GM12874 (cell line): Measurements from ENCODE around the gene DAPK1.

Source experiments
- TF ChIP-seq, protein P1 (sequence below): IDR thresholded peaks from 2 replicates; pipeline ENCODE4 v1.5.1; 2011; ENCODE audit warnings: low read depth, mild to moderate bottlenecking, control low read depth, low read length, moderate library complexity; ENCODE audit not compliant: insufficient read depth

The DAPK1 gene

DNA sequence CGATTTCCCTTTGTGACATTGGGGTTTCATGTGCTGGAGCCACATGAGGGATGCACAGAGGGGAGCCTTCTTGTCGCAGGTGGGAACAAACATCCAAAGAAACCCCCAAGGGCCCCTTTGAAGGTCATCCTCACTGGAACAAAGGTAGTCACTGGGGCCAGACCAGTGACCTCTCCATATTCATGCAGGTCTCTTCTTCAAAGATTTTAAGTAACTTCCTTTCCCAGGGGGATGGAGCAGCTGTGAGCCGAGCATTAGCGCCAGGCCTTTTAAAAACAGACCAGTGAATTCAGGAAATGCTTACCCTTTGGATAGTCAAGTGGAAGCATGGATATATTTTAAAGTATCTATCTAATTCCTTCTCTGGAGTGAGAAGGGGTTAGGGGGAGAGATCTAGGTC lies 33.0 kb downstream of the DAPK1 start:
- TF ChIP-seq, protein P1, sequence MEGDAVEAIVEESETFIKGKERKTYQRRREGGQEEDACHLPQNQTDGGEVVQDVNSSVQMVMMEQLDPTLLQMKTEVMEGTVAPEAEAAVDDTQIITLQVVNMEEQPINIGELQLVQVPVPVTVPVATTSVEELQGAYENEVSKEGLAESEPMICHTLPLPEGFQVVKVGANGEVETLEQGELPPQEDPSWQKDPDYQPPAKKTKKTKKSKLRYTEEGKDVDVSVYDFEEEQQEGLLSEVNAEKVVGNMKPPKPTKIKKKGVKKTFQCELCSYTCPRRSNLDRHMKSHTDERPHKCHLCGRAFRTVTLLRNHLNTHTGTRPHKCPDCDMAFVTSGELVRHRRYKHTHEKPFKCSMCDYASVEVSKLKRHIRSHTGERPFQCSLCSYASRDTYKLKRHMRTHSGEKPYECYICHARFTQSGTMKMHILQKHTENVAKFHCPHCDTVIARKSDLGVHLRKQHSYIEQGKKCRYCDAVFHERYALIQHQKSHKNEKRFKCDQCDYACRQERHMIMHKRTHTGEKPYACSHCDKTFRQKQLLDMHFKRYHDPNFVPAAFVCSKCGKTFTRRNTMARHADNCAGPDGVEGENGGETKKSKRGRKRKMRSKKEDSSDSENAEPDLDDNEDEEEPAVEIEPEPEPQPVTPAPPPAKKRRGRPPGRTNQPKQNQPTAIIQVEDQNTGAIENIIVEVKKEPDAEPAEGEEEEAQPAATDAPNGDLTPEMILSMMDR, result no peak

DNA sequence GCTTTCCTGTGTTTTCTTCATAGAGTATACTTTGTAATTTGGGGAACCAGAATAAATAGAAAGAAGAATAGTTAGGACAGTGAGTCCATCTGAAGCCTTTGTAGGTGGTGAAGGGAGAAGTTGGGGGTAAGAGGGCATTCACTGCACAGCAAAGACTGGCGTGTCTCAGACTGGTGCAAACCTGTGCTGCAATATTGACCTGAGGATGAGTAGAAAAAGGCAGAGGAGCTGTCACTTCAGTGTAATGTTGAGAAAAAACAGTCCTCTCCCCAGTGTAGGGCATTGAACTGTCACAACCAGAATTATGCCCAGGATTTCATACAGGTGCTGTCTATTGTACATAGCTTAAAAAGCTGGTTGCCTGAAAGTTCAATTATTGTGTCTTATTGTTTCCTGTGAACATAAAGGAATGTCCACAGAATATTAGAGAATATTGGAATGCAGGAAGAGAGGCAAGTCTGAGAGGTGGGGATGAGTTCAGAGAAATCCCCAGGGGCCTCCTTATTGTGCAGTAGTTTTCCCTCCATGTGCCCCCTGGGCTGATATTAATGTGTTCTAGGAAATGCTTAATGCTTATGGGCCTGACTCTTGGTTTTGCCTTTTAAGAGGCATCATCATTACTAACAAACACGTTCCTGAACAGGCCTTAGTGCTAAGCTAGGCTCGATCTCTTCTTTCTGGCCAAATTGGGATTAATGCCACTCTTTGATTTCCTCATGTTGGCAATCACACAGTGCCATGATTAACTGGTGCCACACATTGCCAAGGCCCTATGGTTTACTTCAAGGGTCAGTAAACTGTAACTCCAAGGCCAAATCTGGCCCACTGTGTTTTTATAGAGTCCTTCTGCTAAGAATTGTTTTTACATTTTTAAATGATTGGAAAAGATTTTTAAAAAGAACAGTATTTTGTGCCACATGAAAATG lies 34.0 kb downstream of the DAPK1 start:
- TF ChIP-seq, protein P1, result no peak

GRCh38 chr9:87533271-87533670 lies 35.6 kb downstream of the DAPK1 start:
- TF ChIP-seq, protein P1, result 0 out of 2 replicates have a peak, but pooled peaks have one; percentile 6

DNA sequence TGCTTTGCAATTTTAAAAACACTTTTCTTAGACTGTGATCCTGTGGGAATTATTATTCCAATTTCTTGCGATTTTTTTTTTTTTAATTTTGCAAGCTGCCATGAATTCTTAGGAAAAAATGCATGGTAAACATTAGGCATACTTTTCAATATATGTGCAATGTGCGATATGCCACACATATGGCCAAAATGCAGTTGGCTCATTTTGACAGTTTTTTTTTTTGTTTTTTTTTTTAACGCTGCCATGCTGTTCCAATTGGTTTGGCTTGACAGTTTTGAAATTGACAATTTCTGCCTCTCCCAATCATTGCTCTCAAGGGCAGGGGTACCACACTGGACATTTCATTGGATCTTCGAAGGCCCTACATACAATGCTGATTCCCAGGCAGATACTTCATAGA lies 36.4 kb downstream of the DAPK1 start:
- TF ChIP-seq, protein P1, result no peak

DNA sequence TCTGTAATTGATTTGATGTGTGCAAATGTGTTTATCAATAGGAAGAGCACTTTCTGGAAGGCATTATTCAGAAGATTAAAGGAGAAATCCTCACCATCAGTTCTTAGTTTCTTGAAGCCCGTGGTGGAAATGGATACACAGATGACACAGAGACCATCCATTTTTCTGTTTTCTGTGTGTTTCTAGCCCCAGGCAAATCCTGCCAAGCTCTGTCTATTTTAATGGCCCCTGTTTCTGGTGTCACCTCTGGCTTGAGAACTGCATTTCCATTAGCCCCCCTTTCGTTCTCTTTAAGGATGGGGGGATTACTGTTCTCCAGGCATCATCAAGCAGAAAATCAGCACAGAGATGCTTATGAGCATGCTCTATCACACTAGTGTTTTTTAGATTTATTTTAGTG lies 37.3 kb downstream of the DAPK1 start:
- TF ChIP-seq, protein P1, result no peak

DNA sequence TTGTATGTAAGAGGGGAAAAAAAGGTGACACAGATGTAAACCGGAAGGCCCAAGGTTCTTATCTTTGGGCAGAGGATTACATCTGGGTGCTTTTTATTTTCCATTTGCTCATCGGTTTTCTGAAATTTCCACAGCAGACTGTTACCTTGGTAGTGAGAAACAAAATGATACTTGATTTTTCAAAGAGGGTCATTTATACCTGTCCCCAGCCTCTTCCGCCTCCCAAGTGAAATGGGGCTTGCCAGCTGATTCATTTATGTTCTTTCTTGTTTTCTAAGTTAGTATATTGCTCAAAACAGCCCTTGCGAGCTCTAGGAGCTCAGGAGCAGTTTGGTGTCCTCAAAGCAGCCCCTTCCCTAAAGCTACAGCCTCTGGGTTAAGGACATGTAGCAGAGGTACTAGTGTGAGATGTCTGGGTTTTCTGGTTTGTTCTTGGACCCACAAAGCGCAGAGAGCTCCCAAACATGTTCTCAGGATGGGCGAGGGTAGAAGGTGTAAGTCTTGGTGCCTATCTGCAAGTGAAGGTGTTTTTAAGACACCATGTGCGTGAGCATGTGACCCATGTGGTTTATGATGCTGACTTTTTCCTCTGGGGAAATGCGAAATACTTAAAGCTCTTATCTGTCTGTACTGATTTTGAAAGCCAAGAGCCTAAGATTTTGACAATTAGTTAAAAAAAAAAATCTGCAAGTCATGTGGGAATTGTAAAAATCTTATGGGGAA lies 38.3 kb downstream of the DAPK1 start:
- TF ChIP-seq, protein P1, result no peak

GRCh38 chr9:87537625-87538024 lies 40.0 kb downstream of the DAPK1 start:
- TF ChIP-seq, protein P1, result no peak
